H9 (cell line): ENCODE results near the gene KLKB1. TPM values are rescaled to one million over a fixed set of nuclear protein-coding genes. Genes with fewer than 3 reads are reported as not detected.

Experiments
- DNase-seq: peaks from one replicate; pipeline ENCODE4 v3.0.0-alpha.2; 2017
- H2AFZ ChIP-seq: one replicate; pipeline ENCODE4 v1.6.1; 2013; ENCODE audit warnings: mild to moderate bottlenecking, low read length, control low read depth, moderate library complexity
- H2AK5ac ChIP-seq: 2 replicates; pipeline ENCODE4 v1.6.1; 2013; ENCODE audit warnings: low read length, control low read depth, mixed read lengths; ENCODE audit not compliant: insufficient read length
- H2BK120ac ChIP-seq: one replicate; pipeline ENCODE4 v1.6.1; 2013; ENCODE audit warnings: low read depth, mild to moderate bottlenecking, low read length, control low read depth, inconsistent platforms; ENCODE audit not compliant: poor library complexity, severe bottlenecking
- H2BK12ac ChIP-seq: 2 replicates; pipeline ENCODE4 v1.6.1; 2013; ENCODE audit warnings: low read length, control low read depth, mixed read lengths, low read depth; ENCODE audit not compliant: insufficient read length
- H2BK15ac ChIP-seq: 2 replicates; pipeline ENCODE4 v1.6.1; 2013; ENCODE audit warnings: low read depth, low read length, control low read depth
- H2BK20ac ChIP-seq: one replicate; pipeline ENCODE4 v1.6.1; 2013; ENCODE audit warnings: low read depth, mild to moderate bottlenecking, low read length, control low read depth, inconsistent platforms; ENCODE audit not compliant: poor library complexity, severe bottlenecking
- H2BK5ac ChIP-seq: 2 replicates; pipeline ENCODE4 v1.6.1; 2013; ENCODE audit warnings: low read length, control low read depth, mixed read lengths; ENCODE audit not compliant: insufficient read length
- H3K14ac ChIP-seq: 2 replicates; pipeline ENCODE4 v1.6.1; 2013; ENCODE audit warnings: low read length, control low read depth; ENCODE audit not compliant: insufficient read depth
- H3K18ac ChIP-seq: 2 replicates; pipeline ENCODE4 v1.6.1; 2013; ENCODE audit warnings: low read depth, mild to moderate bottlenecking, mixed read lengths, low read length, control low read depth; ENCODE audit not compliant: insufficient read length
- H3K23ac ChIP-seq: 2 replicates; pipeline ENCODE4 v1.6.1; 2013; ENCODE audit warnings: low read length, control low read depth, mixed read lengths, low read depth; ENCODE audit not compliant: insufficient read length
- H3K23me2 ChIP-seq: 2 replicates; pipeline ENCODE4 v1.6.1; 2013; ENCODE audit warnings: low read depth, mild to moderate bottlenecking, mixed read lengths, low read length, control low read depth; ENCODE audit not compliant: insufficient read length, poor library complexity, severe bottlenecking
- H3K27ac ChIP-seq: 2 replicates; pipeline ENCODE4 v1.5.1; 2013; ENCODE audit warnings: low read length, control low read depth, mixed read lengths, low read depth; ENCODE audit not compliant: insufficient read length
- H3K27me3 ChIP-seq: 2 replicates; pipeline ENCODE4 v1.6.1; 2013; ENCODE audit warnings: low read length, control low read depth, inconsistent platforms; ENCODE audit not compliant: insufficient read depth
- H3K4ac ChIP-seq: 2 replicates; pipeline ENCODE4 v1.6.1; 2013; ENCODE audit warnings: low read depth, mild to moderate bottlenecking, control low read depth, inconsistent platforms, low read length, moderate library complexity
- H3K4me1 ChIP-seq: 2 replicates; pipeline ENCODE4 v1.6.1; 2013; ENCODE audit warnings: low read length, control low read depth, inconsistent platforms; ENCODE audit not compliant: insufficient read depth
- H3K4me2 ChIP-seq: 2 replicates; pipeline ENCODE4 v1.6.1; 2013; ENCODE audit warnings: low read length, control low read depth, mixed read lengths; ENCODE audit not compliant: insufficient read length, insufficient read depth
- H3K56ac ChIP-seq: 2 replicates; pipeline ENCODE4 v1.6.1; 2013; ENCODE audit warnings: low read depth, mild to moderate bottlenecking, mixed read lengths, low read length, control low read depth; ENCODE audit not compliant: insufficient read length
- H3K79me1 ChIP-seq: 2 replicates; pipeline ENCODE4 v1.6.1; 2013; ENCODE audit warnings: low read depth, mild to moderate bottlenecking, moderate library complexity, low read length, control low read depth, inconsistent platforms; ENCODE audit not compliant: insufficient read depth, poor library complexity, severe bottlenecking
- H3K79me2 ChIP-seq: 2 replicates; pipeline ENCODE4 v1.6.1; 2013; ENCODE audit warnings: low read length, control low read depth, inconsistent platforms; ENCODE audit not compliant: insufficient read depth
- H3K9ac ChIP-seq: 2 replicates; pipeline ENCODE4 v1.6.1; 2013; ENCODE audit warnings: low read length, control low read depth, mixed read lengths; ENCODE audit not compliant: insufficient read length; ENCODE audit errors: extremely low read depth
- H3K9me3 ChIP-seq: one replicate; pipeline ENCODE4 v1.6.1; 2013; ENCODE audit warnings: low read depth, low read length, inconsistent platforms; ENCODE audit not compliant: control insufficient read depth
- H3T11ph ChIP-seq: one replicate; pipeline ENCODE4 v1.6.1; 2013; ENCODE audit warnings: mild to moderate bottlenecking, low read length, control low read depth, inconsistent platforms
- H4K20me1 ChIP-seq: one replicate; pipeline ENCODE4 v1.6.1; 2013; ENCODE audit not compliant: control insufficient read depth, insufficient read length, insufficient read depth
- H4K5ac ChIP-seq: 2 replicates; pipeline ENCODE4 v1.6.1; 2013; ENCODE audit warnings: low read depth, mild to moderate bottlenecking, mixed read lengths, low read length, control low read depth; ENCODE audit not compliant: insufficient read length
- H4K8ac ChIP-seq: replicated peaks from 2 replicates; pipeline ENCODE4 v1.6.1; 2013; ENCODE audit warnings: low read length, control low read depth, mixed read lengths, low read depth; ENCODE audit not compliant: insufficient read length
- H4K91ac ChIP-seq: 2 replicates; pipeline ENCODE4 v1.6.1; 2013; ENCODE audit warnings: low read depth, mild to moderate bottlenecking, moderate library complexity, mixed read lengths, low read length, control low read depth; ENCODE audit not compliant: insufficient read length
- H3K27ac Mint-ChIP-seq, 3 experiments: 2 replicates in 2 of 3; 3 replicates in 1 of 3; pipeline ENCODE4 v1.8.0; 2020 to 2021; ENCODE audit warnings: mixed read lengths in 3 of 3, mild to moderate bottlenecking in 1 of 3, moderate library complexity in 1 of 3
- H3K27me3 Mint-ChIP-seq: 2 replicates; pipeline ENCODE4 v1.8.0; 2021; ENCODE audit warnings: low read depth, mild to moderate bottlenecking, moderate library complexity, mixed read lengths
- H3K36me3 Mint-ChIP-seq, 3 experiments: 2 replicates in 2 of 3; 3 replicates in 1 of 3; pipeline ENCODE4 v1.8.0; 2020 to 2021; ENCODE audit warnings: low read depth in 3 of 3, mixed read lengths in 3 of 3; ENCODE audit not compliant: insufficient read depth in 1 of 3
- H3K4me1 Mint-ChIP-seq, 2 experiments: 2 replicates each; pipeline ENCODE4 v1.8.0; 2020; ENCODE audit warnings: mixed read lengths in 2 of 2
- H3K4me3 Mint-ChIP-seq, 2 experiments: 2 replicates in 1 of 2; 3 replicates in 1 of 2; pipeline ENCODE4 v1.8.0; 2020 to 2021; ENCODE audit warnings: mild to moderate bottlenecking in 2 of 2, mixed read lengths in 2 of 2, moderate library complexity in 1 of 2
- H3K9me3 Mint-ChIP-seq, 2 experiments: 2 replicates in 1 of 2; 3 replicates in 1 of 2; pipeline ENCODE4 v1.8.0; 2020; ENCODE audit warnings: mild to moderate bottlenecking in 2 of 2, mixed read lengths in 2 of 2, moderate library complexity in 1 of 2
- CTCF ChIP-seq: fragments of 200-600 bp; sonication (generic); conservative IDR thresholded peaks from 3 replicates; pipeline ENCODE4 v1.8.0; 2021; ENCODE audit warnings: antibody characterized with exemption, mild to moderate bottlenecking
- WGBS: extraction: QIAGEN DNeasy Blood & Tissue Kit; methylation state at CpG from one replicate; pipeline ENCODE4 v1.1.7; 2013; ENCODE audit warnings: missing lambda C conversion rate, low lambda C conversion rate, mixed read lengths; ENCODE audit not compliant: insufficient read length; ENCODE audit errors: extremely low coverage; 5-methylcytosine and 5-hydroxymethylcytosine counted together
- total RNA-seq: library from RNA; stranded (reverse); gene quantifications from 2 replicates; pipeline ENCODE4 v1.2.1, GENCODE V29; 2021

KLKB1 gene
- total RNA-seq, 1 experiment from 2014 or later, result 21.8 TPM

GRCh38 chr4:186202490-186203140 is 24.7 kb upstream of the KLKB1 start:
- Histone ChIP-seq H4K91ac (no peak overlapping the region), H3K23ac (no peak overlapping the region), H3K23me2 (no peaks in the 10 kb centered on the region), H3T11ph (no peak overlapping the region), H3K14ac (no peak overlapping the region), H3K56ac (no peak overlapping the region), H3K4ac (no peak overlapping the region), H2BK20ac (no peak overlapping the region), H3K18ac (no peak overlapping the region), H2AFZ (no peak overlapping the region), H3K27ac (no peak overlapping the region), H2BK120ac (no peak overlapping the region), H3K4me2 (no peak overlapping the region), H4K8ac (no peak overlapping the region), H3K9me3 (no peaks in the 10 kb centered on the region), H4K5ac (no peak overlapping the region), H2BK12ac (no peak overlapping the region), H2BK5ac (no peak overlapping the region), H3K79me1 (no peaks in the 10 kb centered on the region), H3K9ac (no peak overlapping the region), H4K20me1 (no peaks in the 10 kb centered on the region), H3K79me2 (no peaks in the 10 kb centered on the region), H3K27me3 (no peaks in the 10 kb centered on the region), H2BK15ac (no peak overlapping the region), H2AK5ac (no peak overlapping the region), H3K4me1 (no peaks in the 10 kb centered on the region)
- TF ChIP-seq CTCF, result no peak
- no CpG with 5 or more reads among the region's 8 CpGs for WGBS
- Mint-ChIP-seq H3K4me1 (peaks cover 18 to 19% of the 10 kb centered on the region in 2 experiments), H3K4me3 (no peak overlapping the region; a peak in 1 of 5 replicates), H3K36me3 (peaks cover 0 to 7% (median 1%) of the 10 kb centered on the region in 3 experiments; a peak in 4 of 7 replicates), H3K9me3 (peaks cover 2 to 9% of the 10 kb centered on the region in 2 experiments; a peak in 4 of 5 replicates), H3K27me3 (no peaks in the 10 kb centered on the region), H3K27ac (no peak overlapping the region; a peak in 1 of 7 replicates)
- no peak for DNase-seq
